Right ventricle myocardium inferior (tissue), 1 donor: ENCODE measurements around the gene SRGAP3. TPM values are rescaled to one million over a fixed set of nuclear protein-coding genes. Genes with fewer than 3 reads are reported as not detected.

Source experiments
- ATAC-seq: fragments of 200-7000 bp; cut with Tn5 transposase; one replicate; pipeline ENCODE4 v1.9.1; 2020; ENCODE audit warnings: mild to moderate bottlenecking, moderate library complexity
- DNase-seq: peaks from one replicate; pipeline ENCODE4 v3.0.0; 2021; ENCODE audit errors: missing footprints
- intact Hi-C: fragments of 100-400 bp; cut with DNase I; formaldehyde crosslinking; loops from one replicate; pipeline ENCODE4 v1.11.0; 2022
- total RNA-seq: library from RNA; stranded (reverse); fragmentation: NEBNext Ultra II Directional; extraction: Animal tissue kit (Norgen Biotek cat#: 25700); gene quantifications from one replicate; pipeline ENCODE4 v1.2.1, GENCODE V29; 2021
- donor health status: DM: no; HTN: yes; CAD: no; lungs with severe emphysema.

The SRGAP3 gene
- total RNA-seq, 1 donor from 2014 or later, result 6.1 TPM

DNA sequence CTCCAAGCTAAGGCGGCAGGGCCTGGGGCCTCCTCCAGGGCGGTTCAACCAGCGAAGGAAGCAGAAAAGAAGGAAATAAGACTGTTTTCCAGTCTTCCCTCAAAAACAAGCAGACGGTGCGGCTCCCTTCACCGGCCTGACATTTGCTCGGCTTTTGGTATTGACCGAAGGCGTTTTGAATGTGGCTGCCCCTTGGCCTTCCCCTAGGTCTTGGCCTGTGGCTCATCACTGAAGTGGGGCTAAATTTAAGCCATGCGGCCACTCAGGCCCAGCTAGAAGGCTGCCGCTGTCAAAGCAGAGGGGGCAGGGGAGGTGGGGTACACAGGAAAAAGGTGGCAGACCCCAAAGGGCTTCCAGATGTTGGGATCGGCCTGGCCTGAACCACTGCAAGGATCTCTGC lies 86.2 kb downstream of the SRGAP3 start:
- no peak for ATAC-seq
- intact Hi-C loops, result no loop called here

DNA sequence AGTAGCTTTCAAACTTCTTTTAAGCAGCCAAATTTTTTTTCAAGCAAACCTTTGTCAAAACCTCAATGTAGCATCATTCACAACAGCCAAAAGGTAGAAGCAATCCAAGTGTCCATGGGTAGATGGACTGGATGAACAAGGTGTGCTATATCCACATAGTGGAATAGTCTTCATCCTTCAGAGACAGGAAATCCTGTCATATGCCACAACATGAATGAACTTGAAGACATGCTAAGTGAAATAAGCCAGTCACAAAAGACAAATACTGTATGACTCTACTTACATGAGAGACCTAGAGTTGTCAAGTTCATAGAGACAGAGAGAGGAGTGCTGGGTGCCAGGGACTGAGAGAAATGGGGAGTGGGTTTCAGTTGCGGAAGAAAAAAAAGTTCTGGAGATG lies 87.6 kb downstream of the SRGAP3 start:
- DNase-seq (no peak), ATAC-seq (no peak)
- intact Hi-C loops, result no loop called here

More for the DNA sequence above, 86.2 kb downstream of the SRGAP3 start:
- no peak for DNase-seq

DNA sequence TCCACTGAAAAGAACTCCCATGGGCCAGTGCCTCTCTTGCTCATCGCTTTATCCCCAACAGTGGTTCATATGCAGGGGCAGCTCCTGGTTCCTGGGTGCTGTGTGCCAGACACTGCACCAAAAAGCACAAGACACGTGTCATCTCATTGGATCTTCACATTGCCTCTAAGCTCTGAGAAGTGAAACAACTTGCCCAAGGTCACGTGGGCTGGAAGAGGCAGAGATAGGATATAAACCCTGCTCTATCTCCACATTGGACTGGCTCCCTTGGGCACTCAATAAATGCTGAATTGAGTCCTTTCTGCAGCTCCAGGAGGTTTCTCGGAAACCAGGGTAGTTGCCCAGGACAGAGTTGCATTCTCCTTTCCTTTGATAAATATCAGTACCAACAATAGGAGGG lies 88.1 kb downstream of the SRGAP3 start:
- no peak for DNase-seq
- intact Hi-C loops, result no loop called here
- ATAC-seq, result no peak

DNA sequence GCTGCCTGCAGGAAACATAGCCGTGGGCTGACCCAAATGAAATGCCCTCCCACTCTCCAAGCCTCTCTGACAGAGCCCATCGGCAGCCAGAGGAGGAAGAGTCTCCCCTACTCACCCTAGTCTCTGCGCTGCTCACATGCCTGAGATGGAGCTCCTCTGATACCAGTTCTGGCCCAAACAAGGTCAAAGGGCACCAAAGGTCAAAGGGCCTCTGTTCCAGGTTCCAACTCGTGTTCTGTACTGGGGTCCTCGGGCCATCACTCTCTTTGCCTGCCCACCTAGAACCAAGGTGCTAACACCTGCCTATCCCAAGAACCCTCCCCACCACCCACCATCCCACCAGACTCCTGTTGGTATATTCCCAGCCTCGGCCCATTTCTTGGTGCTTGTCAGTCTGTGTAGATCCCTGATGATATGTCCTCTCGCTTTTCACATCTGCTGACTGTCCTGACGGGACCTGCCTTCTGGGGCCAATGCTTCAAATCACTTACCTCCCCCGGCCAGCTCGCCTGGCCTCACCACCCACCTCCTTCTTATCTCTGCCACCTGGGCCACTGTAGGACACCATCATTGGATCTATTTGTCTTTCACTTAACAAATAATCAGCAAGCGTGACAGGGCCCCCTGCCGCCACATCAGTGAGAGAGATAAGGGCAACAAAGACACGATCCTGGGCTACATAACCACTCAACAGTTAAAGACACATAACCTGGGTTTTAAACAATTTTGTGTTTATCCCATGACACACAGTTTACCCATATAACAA lies 90.4 kb downstream of the SRGAP3 start:
- intact Hi-C loops, result no loop called here
- ATAC-seq (no peak), DNase-seq (no peak)

DNA sequence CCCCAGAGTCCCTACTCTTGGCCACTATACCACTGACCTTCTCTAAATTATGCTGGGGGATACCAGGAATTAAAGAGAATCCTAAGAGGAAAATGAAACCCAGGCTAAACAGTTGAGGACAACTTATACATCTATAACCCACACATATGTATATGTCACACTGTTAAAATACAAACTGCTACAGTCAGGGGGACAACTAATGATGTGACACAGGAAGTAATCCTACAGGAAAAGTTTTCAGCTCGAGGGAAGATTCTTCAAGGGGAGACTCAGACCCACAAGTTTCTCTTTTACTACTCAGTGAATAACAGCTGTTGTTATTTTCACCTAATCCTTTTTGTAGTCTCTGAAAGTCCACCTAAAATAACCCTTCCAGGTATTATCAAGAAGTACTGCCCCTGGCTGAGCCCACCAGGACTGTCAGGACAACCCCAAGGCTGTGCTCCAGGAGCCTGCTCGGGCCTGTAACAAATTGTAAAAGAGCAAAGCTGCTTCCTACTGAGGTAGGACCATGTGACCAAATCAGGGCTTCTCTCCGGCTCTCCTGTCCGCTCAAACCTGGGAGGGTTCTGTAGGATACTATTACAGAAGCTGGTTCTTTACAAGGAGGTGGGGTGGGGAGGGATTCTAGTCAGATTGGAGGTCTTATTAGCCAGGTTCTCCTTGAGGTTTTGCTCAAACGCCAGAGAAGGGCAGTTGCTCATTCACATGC lies 91.6 kb downstream of the SRGAP3 start:
- ATAC-seq, result no peak
- no peak for DNase-seq
- intact Hi-C loops, result no loop called here

DNA sequence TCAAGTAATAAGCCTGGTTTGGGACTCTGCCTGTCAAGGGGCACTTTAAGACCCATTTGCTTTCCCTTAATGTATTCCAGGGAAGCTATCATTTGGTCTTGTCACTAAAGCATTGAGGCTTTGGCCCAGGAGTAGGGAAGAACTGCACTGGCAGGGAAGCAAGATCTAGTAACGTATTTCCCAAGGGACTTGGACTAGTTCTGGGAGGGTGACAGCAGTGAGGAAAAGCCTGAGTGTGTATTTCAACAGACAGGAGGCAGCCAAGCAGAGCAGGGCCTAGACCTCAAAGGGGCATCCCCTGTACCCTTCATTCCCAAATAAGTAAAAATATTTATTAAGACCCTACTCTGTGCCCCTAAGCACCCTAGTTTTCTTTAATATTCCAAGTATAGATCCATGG lies 92.8 kb downstream of the SRGAP3 start:
- ATAC-seq (no peak), DNase-seq (no peak)
- intact Hi-C loops, result no loop called here

DNA sequence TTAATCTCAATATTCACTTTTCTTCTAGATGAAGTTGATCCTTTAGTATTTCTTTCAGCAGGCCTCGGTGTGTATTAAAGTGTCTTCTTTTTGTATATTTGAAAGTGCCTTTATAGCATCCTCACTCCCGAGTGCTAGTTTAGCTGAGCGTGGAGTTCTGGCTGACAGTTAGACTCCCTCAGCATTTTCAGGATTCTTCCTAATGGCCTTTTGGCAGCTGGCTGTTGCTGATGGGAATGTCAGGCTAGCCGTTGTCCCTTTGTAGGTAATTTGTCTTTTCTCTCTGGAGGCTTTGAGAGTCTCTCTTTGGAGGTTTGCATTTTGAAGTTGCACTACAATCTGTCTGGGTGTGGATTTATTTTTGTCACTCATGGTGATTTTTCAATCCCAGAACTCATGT lies 94.4 kb downstream of the SRGAP3 start:
- no peak for DNase-seq
- intact Hi-C loops, result no loop called here
- no peak for ATAC-seq

DNA sequence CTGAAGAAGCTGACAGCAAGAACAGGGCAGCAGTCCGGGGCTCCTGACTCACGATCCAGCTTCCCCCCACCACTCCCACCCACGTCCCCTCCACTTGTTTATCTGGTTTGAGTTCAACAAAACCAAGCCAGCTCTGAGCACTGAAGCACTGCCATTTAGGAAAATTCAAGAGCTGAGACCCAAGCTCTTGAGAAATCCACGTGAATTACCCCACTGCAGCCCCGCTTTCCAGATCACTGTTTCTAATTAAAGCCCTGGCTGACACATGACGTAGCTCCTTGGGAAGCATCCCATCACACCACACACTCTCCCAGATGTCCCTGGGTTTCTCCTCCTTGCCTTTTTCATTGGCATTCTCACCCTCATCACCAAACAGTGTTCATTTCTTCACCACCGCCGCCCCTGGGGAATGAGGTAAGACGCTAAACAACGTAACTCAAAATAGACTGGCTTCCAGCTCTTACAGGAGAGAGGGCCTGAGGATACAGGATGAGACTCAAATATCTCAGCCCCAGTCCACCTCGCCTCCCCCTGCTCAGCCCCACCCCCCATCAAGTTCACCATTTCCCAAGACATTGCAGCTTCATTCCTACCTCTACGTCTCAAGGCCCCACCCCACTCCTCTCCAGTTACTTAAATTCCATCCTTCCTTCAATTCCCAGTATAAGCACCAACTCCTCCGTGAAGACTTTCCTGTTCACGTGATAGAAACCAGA lies 95.4 kb downstream of the SRGAP3 start:
- ATAC-seq, result peak; percentile 81
- intact Hi-C loops, result no loop called here
- DNase-seq, result no peak

DNA sequence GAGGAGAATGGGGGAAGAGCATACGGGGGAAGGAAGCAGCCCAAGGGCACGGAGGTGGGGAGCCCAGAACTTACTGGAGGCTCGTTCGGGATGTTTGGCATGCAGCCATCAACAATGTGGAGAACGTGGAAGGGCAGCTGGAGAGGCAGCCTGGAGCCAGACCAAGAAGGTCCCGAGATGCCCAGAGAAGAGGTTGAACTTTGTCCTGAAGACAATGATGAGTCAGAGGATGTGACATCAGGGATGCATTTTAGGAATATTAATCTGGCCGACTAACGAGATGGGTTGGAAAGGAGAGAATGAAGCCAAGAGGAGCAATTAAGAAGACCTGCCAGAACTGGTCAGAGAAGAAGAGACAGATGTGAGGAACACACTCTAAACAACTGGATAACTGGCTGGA lies 98.2 kb downstream of the SRGAP3 start:
- DNase-seq (no peak), ATAC-seq (no peak)
- intact Hi-C loops, result no loop called here

DNA sequence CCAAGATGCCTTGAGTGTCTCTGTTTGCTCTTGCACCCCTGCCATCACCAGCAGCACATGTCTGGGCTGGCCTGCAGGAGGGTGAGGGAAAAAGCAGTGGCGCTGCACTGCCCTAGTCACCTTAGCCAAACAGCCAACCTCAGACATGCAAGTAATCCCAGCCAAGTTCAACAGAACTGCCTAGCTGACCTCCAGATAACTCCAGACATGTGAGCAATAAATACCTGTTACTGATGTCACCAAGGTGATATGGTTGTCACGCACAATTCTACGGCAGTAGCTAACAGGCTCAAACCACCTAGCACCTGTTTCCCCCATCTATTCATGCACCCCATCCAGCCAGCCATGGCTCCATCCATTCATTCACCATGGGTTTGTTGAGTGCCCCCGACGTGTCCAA lies 99.9 kb downstream of the SRGAP3 start:
- no peak for DNase-seq
- ATAC-seq, result no peak
- intact Hi-C loops, result no loop called here

DNA sequence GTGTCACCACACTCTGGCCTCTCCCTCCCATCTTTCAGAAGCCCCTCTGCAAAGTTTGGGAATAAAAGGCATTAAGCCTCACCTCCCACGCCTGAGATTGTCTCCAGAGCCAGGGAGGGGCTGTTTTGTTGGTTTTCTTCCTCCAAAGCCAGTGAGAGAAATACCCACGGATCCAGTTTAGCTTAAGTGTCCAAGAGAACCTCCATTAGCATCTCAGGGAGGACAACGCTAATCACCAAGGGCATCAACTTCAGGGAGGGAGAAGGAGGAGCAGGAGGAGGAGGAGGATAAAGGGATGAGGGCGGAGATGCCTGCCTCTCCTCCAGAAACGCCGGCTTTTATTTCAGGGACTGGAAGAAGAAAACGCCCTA lies 101.6 kb downstream of the SRGAP3 start:
- ATAC-seq (no peak), DNase-seq (no peak)
- intact Hi-C loops, result no loop called here

DNA sequence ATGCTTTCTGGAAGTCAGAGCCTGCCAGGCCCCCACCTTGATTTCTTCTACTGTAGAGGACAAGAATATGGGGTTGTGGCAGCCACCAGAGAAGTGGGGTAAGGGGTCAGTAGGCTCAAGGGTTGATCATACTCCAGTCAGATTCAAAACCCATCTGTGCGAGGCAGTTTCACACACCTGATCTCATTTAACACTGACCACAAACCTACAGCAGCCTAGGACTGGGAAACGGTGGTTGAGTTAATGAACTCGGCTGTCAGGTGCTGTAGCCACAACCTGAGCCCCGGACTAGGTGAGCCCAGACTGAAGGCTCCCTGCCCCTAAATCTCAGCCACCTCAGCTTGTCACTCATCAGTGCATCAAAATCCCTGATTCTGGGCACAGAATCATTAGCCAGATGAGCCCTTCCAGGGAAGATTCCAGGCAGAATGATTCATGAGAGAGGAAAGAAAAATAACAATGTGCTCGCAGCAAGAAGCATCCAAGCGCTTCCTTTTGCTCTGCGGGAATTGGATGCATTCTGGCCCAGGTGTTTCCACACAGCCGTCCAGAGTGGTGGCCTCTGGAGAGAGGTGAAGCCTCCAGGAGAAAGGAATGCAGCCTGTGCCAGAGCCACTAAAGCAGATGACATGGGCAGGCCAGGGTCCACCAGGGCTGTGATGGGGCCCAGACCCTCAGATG lies 102.1 kb downstream of the SRGAP3 start:
- no peak for ATAC-seq
- intact Hi-C loops, result no loop called here

DNA sequence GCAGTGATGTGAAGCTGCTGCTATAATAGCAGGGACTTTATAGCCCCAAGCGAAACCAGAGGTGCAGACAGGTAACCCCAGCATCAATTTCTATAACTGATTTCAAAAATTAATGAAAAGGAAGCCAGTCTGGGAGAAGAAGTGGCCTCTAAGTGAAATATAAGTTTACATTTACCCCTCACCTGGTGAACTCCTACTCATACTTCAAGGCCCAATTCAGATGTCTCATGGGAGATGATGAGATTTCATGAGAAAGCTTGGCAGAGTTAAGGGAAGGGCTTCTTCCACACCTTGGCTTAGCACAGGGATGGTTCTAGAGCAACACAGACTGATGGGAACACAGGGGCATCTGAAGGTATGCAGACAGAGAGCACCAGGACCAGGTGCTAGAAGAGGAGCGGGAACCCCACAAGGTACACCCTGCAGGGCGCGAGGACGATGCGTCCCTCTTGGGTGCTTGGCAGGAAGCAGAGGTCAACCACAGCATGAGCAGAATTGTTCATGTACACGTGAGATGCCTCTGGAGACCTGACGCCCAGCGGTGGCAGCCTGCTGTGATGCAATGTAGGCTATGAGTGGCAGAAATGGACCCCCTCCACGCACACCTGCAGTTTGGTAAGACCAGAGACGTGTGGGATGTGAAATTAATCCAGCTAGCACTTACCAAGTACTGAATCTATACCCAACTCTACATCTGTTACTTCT lies 102.9 kb downstream of the SRGAP3 start:
- DNase-seq (no peak), ATAC-seq (no peak)
- intact Hi-C loops, result no loop called here

More for the DNA sequence above, 102.1 kb downstream of the SRGAP3 start:
- no peak for DNase-seq

DNA sequence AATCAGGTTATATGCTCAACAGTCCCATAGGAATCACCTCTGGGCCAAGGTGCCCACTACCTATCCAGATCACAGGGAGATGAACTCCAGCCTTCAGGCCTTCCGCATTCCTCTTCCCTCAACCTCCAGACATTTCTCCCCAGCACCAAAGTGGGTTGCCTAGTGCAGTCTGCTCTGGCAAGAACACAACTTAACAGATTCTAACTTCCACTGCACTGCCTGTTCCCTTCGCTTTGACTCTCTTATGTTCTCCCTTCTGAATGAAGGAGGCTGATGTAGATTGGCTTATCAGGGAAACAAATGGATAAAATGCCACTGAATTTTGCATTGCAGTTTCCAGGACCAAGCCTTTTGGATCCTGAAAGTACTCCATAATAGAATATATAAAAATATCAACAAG lies 106.3 kb downstream of the SRGAP3 start:
- intact Hi-C loops, result no loop called here
- ATAC-seq (no peak), DNase-seq (no peak)

DNA sequence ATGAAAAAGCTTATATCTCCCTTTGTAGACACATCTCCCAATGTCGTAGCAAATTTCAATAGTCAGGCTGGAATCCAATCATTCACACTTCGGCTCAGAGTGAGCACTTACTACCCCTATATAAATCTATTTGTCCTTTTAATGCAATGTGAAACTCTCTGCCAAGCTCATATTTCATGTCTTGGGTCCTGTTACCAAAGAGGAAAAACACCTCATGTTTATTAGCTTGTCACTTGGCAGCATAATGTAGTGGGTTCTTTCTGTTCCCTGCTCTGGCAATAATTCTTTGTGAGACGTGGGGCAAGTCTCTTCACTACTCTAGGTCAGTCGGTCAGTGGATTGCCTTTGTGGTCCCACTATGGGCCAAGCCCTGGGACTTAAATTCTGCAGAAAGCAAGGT lies 107.1 kb downstream of the SRGAP3 start:
- ATAC-seq, result no peak
- intact Hi-C loops, result no loop called here
- no peak for DNase-seq

DNA sequence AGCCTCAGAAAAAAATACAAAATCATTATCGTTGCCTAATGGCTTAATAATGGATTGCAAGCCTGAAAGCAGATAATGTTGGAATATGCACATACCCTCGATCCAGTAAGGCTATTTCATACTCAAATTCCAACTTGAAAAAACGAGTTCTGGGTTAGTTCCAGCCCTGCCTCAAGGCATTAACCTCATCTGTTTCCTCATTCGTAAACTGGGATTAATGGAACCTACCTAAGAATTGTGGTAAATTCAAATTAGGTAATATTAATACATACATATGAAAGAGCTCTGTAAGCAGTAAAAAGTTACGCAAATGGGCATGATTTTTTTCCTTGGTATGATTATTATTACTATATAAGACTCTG lies 107.5 kb downstream of the SRGAP3 start:
- intact Hi-C loops, result no loop called here
- DNase-seq, result no peak
- no peak for ATAC-seq

DNA sequence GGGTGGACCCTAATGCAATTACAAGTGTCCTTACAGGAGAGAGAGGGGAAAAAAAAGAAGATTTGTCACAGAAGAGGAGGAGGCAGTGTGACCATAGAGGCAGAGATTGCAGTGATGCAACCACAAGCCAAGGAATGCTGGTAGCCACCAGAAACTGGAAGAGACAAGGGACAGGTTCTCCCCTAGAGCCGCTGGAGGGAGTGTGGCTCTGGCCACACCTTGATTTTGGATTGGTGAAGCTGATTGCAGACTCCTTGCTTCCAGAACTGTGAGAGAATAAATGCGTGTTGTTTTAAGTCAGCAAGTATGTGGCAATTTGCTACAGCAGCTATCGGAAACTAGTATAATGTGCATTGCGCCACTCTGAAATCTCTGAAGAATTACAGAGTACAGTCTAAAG lies 110.1 kb downstream of the SRGAP3 start:
- DNase-seq (no peak), ATAC-seq (no peak)
- intact Hi-C loops, result no loop called here

DNA sequence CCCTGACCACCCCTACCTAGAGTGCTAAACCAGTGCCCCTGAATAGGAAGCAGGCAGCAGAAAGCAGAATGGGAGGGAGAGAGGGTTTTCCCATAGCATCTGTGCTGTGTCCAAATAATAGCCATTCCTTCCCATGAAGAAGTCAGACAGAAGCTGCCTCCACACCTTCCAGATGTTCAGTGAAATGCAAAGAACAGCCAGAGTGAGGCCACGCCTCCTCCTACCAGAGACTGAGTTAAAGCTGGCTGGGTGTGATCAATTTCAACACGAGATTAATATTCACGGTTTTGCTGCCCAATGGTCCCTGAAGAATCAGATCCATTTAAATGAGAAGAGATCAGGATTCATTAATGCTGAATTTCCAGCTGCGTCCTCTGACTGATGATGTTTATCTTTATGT lies 111.8 kb downstream of the SRGAP3 start:
- no peak for ATAC-seq
- intact Hi-C loops, result no loop called here
- no peak for DNase-seq
